GM18861 (cell line): ENCODE measurements around the gene EIF4EBP3.
"Not testable (repeated sequence)": the region's sequence is repeated elsewhere in the genome, so short reads cannot be mapped to it uniquely, and the experiment has no call there.

Experiments
- ATAC-seq: cut with Tn5 transposase; IDR thresholded peaks from one replicate; pipeline ENCODE4 v1.9.1; 2021; ENCODE audit not compliant: unreplicated experiment

Gene EIF4EBP3

GRCh38 chr5:140575309-140575708 lies 27.8 kb downstream of the EIF4EBP3 start:
- no peak for ATAC-seq

GRCh38 chr5:140576776-140577201 lies 29.3 kb downstream of the EIF4EBP3 start:
- ATAC-seq = no peak

- ATAC-seq = not testable (repeated sequence)
These were observed 31.8 kb downstream of the EIF4EBP3 start for GRCh38 chr5:140579188-140579747.

GRCh38 chr5:140587495-140587894 lies 40.0 kb downstream of the EIF4EBP3 start:
- ATAC-seq = no peak

GRCh38 chr5:140588311-140589070 lies 41.0 kb downstream of the EIF4EBP3 start:
- no peak for ATAC-seq

GRCh38 chr5:140590861-140591260 lies 43.4 kb downstream of the EIF4EBP3 start:
- no peak for ATAC-seq

- ATAC-seq = no peak
These were observed 44.4 kb downstream of the EIF4EBP3 start for GRCh38 chr5:140591747-140592372.

GRCh38 chr5:140593070-140593469 lies 45.6 kb downstream of the EIF4EBP3 start:
- not testable (repeated sequence) for ATAC-seq

GRCh38 chr5:140594169-140594568 lies 46.7 kb downstream of the EIF4EBP3 start:
- ATAC-seq = no peak

GRCh38 chr5:140595538-140596300 lies 48.3 kb downstream of the EIF4EBP3 start:
- no peak for ATAC-seq

GRCh38 chr5:140596321-140596741 lies 48.9 kb downstream of the EIF4EBP3 start:
- no peak for ATAC-seq

GRCh38 chr5:140598836-140599235 lies 51.4 kb downstream of the EIF4EBP3 start:
- ATAC-seq = no peak
